Brain microvascular endothelial cell (primary cell): ENCODE results near the gene DAAM1.

Experiments used
- DNase-seq: peaks from one replicate; pipeline ENCODE4 v3.0.0-alpha.2; 2020
- H3K27ac ChIP-seq: fragments of 250-450 bp; sonication (Bioruptor Pico); 2 replicates; pipeline ENCODE4 v1.5.1; 2020; ENCODE audit warnings: mild to moderate bottlenecking, moderate library complexity
- H3K27me3 ChIP-seq: fragments of 250-450 bp; sonication (Bioruptor Pico); replicated peaks from 2 replicates; pipeline ENCODE4 v1.5.1; 2020; ENCODE audit warnings: mild to moderate bottlenecking
- H3K36me3 ChIP-seq: fragments of 250-450 bp; sonication (Bioruptor Pico); replicated peaks from 2 replicates; pipeline ENCODE4 v1.5.1; 2020; ENCODE audit warnings: mild to moderate bottlenecking
- H3K4me3 ChIP-seq: 2 replicates; pipeline ENCODE4 v1.5.1; 2011; ENCODE audit warnings: low read depth, mild to moderate bottlenecking, control low read depth, low read length, moderate library complexity
- CTCF ChIP-seq: IDR thresholded peaks from 2 replicates; pipeline ENCODE4 v1.5.1; 2011; ENCODE audit warnings: low read depth, mild to moderate bottlenecking, moderate library complexity, low read length, control low read depth, inconsistent platforms; ENCODE audit errors: missing control alignments
- in situ Hi-C: cut with HindIII; loops from 2 replicates; pipeline ENCODE4 v1.10.0; 2017; ENCODE audit warnings: low sequenced_read_pairs, low pct_ligation_motif_present

DAAM1 gene

GRCh38 chr14:59239022-59239421, 50.6 kb downstream of the DAAM1 start:
- Histone ChIP-seq H3K36me3 (no peaks in the 10 kb centered on the region), H3K27ac (no peak overlapping the region), H3K4me3 (no peak overlapping the region), H3K27me3 (no peaks in the 10 kb centered on the region)
- in situ Hi-C loops = no loop called here
- DNase-seq = no peak
- no peak for TF ChIP-seq CTCF

GRCh38 chr14:59240356-59240755, 51.9 kb downstream of the DAAM1 start:
- no peak for DNase-seq

GRCh38 chr14:59241121-59241520, 52.7 kb downstream of the DAAM1 start:
- H3K27me3 ChIP-seq = no peaks in the 10 kb centered on the region
- TF ChIP-seq CTCF = no peak
- DNase-seq = no peak
- no peaks in the 10 kb centered on the region for H3K36me3 ChIP-seq
- in situ Hi-C loops = no loop called here
- H3K4me3 ChIP-seq = no peak overlapping the region
- H3K27ac ChIP-seq = no peak overlapping the region

More at GRCh38 chr14:59240356-59240755, 51.9 kb downstream of the DAAM1 start:
- no peak overlapping the region for H3K4me3 ChIP-seq
- no peaks in the 10 kb centered on the region for H3K27me3 ChIP-seq
- in situ Hi-C loops = no loop called here
- no peaks in the 10 kb centered on the region for H3K36me3 ChIP-seq
- no peak overlapping the region for H3K27ac ChIP-seq
- TF ChIP-seq CTCF = no peak

GRCh38 chr14:59243174-59243573, 54.7 kb downstream of the DAAM1 start:
- H3K36me3 ChIP-seq = no peaks in the 10 kb centered on the region
- H3K4me3 ChIP-seq = no peak overlapping the region
- no peaks in the 10 kb centered on the region for H3K27me3 ChIP-seq
- no peak overlapping the region for H3K27ac ChIP-seq
- in situ Hi-C loops = no loop called here
- no peak for DNase-seq
- no peak for TF ChIP-seq CTCF

- Histone ChIP-seq H3K36me3 (no peaks in the 10 kb centered on the region), H3K4me3 (no peak overlapping the region), H3K27me3 (no peaks in the 10 kb centered on the region), H3K27ac (no peak overlapping the region)
- no peak for DNase-seq
- in situ Hi-C loops = no loop called here
- no peak for TF ChIP-seq CTCF
Measured at GRCh38 chr14:59244581-59244980, 56.1 kb downstream of the DAAM1 start.

GRCh38 chr14:59245809-59246295, 57.4 kb downstream of the DAAM1 start:
- in situ Hi-C loops = no loop called here
- Histone ChIP-seq H3K36me3 (no peaks in the 10 kb centered on the region), H3K4me3 (no peak overlapping the region), H3K27ac (no peak overlapping the region), H3K27me3 (no peaks in the 10 kb centered on the region)
- no peak for DNase-seq
- no peak for TF ChIP-seq CTCF
